HL-60 (cell line): Measurements from ENCODE around the gene BDKRB1.

Source experiments
- TF ChIP-seq, protein P1 (sequence below): IDR thresholded peaks from one replicate; pipeline ENCODE4 v1.5.1; 2011; ENCODE audit warnings: low read length, control low read depth, inconsistent platforms; ENCODE audit not compliant: insufficient read depth
- TF ChIP-seq, protein P2 (sequence below): IDR thresholded peaks from 2 replicates; pipeline ENCODE4 v1.6.1; 2012; ENCODE audit warnings: low read depth; ENCODE audit not compliant: insufficient replicate concordance

DNA sequence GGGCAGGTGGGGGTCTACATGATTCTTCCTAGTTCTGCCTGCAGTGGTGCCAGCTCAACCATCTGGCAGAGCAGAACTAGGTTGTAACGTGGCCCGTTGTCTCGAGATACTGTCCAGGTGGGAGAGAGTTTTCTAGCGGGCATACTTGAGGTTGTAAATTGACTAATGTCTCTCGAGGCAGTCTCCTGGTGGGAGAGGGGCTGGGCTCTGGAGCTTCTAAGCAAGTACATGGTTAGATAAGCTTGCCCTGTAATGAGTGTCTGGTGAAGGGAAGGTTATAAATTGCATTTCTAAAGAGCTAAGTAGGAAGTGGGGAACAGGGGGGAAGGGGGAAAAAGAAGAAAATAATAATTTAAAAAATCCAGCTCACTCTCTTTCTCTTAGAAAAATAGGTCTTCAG, 18.1 kb downstream of the BDKRB1 start:
- TF ChIP-seq, protein P1, sequence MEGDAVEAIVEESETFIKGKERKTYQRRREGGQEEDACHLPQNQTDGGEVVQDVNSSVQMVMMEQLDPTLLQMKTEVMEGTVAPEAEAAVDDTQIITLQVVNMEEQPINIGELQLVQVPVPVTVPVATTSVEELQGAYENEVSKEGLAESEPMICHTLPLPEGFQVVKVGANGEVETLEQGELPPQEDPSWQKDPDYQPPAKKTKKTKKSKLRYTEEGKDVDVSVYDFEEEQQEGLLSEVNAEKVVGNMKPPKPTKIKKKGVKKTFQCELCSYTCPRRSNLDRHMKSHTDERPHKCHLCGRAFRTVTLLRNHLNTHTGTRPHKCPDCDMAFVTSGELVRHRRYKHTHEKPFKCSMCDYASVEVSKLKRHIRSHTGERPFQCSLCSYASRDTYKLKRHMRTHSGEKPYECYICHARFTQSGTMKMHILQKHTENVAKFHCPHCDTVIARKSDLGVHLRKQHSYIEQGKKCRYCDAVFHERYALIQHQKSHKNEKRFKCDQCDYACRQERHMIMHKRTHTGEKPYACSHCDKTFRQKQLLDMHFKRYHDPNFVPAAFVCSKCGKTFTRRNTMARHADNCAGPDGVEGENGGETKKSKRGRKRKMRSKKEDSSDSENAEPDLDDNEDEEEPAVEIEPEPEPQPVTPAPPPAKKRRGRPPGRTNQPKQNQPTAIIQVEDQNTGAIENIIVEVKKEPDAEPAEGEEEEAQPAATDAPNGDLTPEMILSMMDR = no peak
- TF ChIP-seq, protein P2, sequence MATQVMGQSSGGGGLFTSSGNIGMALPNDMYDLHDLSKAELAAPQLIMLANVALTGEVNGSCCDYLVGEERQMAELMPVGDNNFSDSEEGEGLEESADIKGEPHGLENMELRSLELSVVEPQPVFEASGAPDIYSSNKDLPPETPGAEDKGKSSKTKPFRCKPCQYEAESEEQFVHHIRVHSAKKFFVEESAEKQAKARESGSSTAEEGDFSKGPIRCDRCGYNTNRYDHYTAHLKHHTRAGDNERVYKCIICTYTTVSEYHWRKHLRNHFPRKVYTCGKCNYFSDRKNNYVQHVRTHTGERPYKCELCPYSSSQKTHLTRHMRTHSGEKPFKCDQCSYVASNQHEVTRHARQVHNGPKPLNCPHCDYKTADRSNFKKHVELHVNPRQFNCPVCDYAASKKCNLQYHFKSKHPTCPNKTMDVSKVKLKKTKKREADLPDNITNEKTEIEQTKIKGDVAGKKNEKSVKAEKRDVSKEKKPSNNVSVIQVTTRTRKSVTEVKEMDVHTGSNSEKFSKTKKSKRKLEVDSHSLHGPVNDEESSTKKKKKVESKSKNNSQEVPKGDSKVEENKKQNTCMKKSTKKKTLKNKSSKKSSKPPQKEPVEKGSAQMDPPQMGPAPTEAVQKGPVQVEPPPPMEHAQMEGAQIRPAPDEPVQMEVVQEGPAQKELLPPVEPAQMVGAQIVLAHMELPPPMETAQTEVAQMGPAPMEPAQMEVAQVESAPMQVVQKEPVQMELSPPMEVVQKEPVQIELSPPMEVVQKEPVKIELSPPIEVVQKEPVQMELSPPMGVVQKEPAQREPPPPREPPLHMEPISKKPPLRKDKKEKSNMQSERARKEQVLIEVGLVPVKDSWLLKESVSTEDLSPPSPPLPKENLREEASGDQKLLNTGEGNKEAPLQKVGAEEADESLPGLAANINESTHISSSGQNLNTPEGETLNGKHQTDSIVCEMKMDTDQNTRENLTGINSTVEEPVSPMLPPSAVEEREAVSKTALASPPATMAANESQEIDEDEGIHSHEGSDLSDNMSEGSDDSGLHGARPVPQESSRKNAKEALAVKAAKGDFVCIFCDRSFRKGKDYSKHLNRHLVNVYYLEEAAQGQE = no peak
